Measurements from ENCODE around the gene PTH1R.
A peak's percentile ranks its signal among the peaks of the same experiment; 100 is the strongest.

PTH1R gene

DNA sequence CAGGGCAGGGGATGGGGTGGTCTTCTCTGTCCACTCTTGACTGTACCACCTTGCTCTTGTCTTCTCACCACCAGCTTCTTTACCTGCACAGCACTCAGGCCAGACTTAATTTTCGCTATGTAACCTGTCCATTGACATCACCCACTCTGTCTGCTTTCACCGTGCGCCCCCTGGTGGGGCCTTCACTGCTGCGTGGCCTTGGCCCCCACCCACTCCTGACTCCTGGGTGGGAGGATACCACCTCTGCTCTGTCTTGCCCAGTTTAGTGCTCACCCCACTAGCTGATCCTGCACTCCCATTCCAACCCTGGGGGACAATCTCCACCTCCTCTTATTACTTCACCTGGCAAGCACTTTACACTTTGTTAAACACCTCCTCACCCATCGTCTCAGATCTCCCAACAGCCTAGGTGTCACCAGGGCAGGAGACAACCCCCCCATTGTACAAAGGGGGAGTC, 17.7 kb downstream of the PTH1R start:
- peaks cover 5% of the 10 kb centered on the region for H3K36me3 Mint-ChIP-seq (ENCODE audit: insufficient read depth)
- H3K9me3 Mint-ChIP-seq, result no peaks in the 10 kb centered on the region
- peaks cover 5% of the 10 kb centered on the region for H3K4me1 Mint-ChIP-seq
- DNase-seq (ENCODE audit: low spot score in 2 of 2), result peak; percentile 70 to 72
- ATAC-seq (replicated peaks; ENCODE audit: extremely low read depth, poor library complexity, severe bottlenecking), result peak; percentile 69
- H3K4me3 Mint-ChIP-seq, result no peak overlapping the region
- H3K27me3 Mint-ChIP-seq, result peaks cover 37% of the 10 kb centered on the region
- no peak overlapping the region for H3K27ac Mint-ChIP-seq (ENCODE audit: low read depth)

DNA sequence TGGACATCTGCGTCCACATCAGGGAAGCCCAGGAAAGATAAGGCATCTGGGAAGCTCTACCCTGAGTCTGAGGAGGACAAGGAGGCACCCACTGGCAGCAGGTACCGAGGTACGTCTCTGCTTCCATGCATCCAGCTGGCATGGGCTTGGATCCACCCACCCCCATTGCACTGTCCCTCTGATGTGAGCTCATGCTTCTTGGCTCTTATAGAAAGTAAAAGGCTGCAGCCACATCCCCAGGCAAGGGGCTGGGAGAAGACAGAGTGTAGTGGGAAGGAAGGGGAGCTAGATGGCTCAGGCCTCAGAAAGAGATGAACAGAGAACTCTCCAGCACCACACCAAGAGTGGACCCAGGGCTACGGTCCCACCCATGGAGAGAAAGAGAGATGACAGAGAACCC, 18.2 kb downstream of the PTH1R start:
- H3K36me3 Mint-ChIP-seq (ENCODE audit: insufficient read depth), result peaks cover 5% of the 10 kb centered on the region
- no peak overlapping the region for H3K27ac Mint-ChIP-seq (ENCODE audit: low read depth)
- H3K27me3 Mint-ChIP-seq, result peaks cover 32% of the 10 kb centered on the region

DNA sequence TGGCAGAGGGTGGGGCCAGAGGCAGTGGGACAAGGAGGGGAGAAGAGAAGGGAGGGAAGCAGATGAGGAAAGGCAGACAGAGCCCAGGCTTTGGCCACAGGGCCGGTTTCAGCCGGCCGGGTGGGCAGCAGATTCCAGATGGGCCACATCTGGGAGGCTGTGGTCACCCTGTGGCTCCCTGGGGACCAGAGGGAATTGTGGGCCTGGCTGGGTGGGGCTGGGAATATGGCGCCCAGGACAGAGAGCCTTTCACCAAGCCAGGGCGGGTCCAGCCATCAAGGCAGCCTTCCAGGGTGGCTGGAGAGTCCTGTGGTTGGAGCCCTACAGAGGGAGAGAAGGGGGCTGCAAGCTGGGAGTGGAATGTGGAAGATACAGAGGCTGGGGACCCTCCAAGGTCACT, 18.9 kb downstream of the PTH1R start:
- ATAC-seq (replicated peaks; ENCODE audit: extremely low read depth, poor library complexity, severe bottlenecking) (no peak), DNase-seq (ENCODE audit: low spot score in 2 of 2) (no peak)
- Mint-ChIP-seq H3K36me3 (ENCODE audit: insufficient read depth) (peaks cover 5% of the 10 kb centered on the region), H3K4me1 (peaks cover 5% of the 10 kb centered on the region), H3K27ac (ENCODE audit: low read depth) (no peak overlapping the region), H3K27me3 (peaks cover 25% of the 10 kb centered on the region), H3K4me3 (no peak overlapping the region), H3K9me3 (no peaks in the 10 kb centered on the region)

More for the DNA sequence above, 18.2 kb downstream of the PTH1R start:
- Mint-ChIP-seq H3K4me3 (no peak overlapping the region), H3K9me3 (no peaks in the 10 kb centered on the region), H3K4me1 (peaks cover 5% of the 10 kb centered on the region)
- ATAC-seq (replicated peaks; ENCODE audit: extremely low read depth, poor library complexity, severe bottlenecking) (no peak), DNase-seq (ENCODE audit: low spot score in 2 of 2) (no peak)

DNA sequence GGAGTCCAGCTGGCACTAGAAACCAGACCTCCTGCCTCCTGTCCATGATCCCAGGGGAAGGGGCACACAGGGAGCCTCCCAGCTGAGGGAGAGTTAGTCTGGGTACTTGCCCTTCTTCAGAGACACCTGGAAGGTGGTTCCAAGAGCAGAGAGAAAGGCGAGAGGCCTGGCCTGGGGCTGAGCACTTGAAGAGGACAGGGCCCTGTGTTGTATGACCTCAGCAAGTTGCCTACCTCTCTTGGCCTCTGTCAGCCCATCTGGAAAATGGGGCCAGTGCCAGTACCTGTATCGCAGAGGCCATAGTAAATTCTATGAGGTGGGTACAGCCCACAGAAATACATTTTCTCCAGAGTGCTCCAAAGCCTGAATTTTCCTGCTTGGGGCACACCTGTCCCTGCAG, 19.5 kb downstream of the PTH1R start:
- H3K9me3 Mint-ChIP-seq, result no peaks in the 10 kb centered on the region
- peaks cover 5% of the 10 kb centered on the region for H3K4me1 Mint-ChIP-seq
- peaks cover 19% of the 10 kb centered on the region for H3K27me3 Mint-ChIP-seq
- H3K36me3 Mint-ChIP-seq (ENCODE audit: insufficient read depth), result peaks cover 5% of the 10 kb centered on the region
- no peak for ATAC-seq (replicated peaks; ENCODE audit: extremely low read depth, poor library complexity, severe bottlenecking)
- H3K27ac Mint-ChIP-seq (ENCODE audit: low read depth), result no peak overlapping the region
- H3K4me3 Mint-ChIP-seq, result no peak overlapping the region
- no peak for DNase-seq (ENCODE audit: low spot score in 2 of 2)

DNA sequence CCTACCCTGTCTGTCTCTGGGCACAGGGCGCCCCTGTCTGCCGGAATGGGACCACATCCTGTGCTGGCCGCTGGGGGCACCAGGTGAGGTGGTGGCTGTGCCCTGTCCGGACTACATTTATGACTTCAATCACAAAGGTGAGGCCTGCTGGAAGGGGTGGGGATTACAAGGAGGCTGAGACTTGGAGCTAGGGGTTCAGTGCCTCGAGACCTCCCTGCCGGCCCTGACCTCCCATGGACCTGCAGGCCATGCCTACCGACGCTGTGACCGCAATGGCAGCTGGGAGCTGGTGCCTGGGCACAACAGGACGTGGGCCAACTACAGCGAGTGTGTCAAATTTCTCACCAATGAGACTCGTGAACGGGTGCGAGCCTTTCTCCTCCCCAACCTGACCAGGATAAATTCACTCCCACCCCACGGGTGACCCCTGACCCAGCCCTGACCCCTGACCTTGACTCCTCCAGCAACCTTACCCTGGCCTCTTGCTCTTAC, 20.4 kb downstream of the PTH1R start:
- H3K36me3 Mint-ChIP-seq (ENCODE audit: insufficient read depth), result peaks cover 5% of the 10 kb centered on the region
- ATAC-seq (replicated peaks; ENCODE audit: extremely low read depth, poor library complexity, severe bottlenecking), result no peak
- no peak overlapping the region for H3K4me3 Mint-ChIP-seq
- no peak overlapping the region for H3K27ac Mint-ChIP-seq (ENCODE audit: low read depth)
- H3K4me1 Mint-ChIP-seq, result peaks cover 5% of the 10 kb centered on the region
- H3K9me3 Mint-ChIP-seq, result no peaks in the 10 kb centered on the region
- no peak for DNase-seq (ENCODE audit: low spot score in 2 of 2)
- peaks cover 14% of the 10 kb centered on the region for H3K27me3 Mint-ChIP-seq

DNA sequence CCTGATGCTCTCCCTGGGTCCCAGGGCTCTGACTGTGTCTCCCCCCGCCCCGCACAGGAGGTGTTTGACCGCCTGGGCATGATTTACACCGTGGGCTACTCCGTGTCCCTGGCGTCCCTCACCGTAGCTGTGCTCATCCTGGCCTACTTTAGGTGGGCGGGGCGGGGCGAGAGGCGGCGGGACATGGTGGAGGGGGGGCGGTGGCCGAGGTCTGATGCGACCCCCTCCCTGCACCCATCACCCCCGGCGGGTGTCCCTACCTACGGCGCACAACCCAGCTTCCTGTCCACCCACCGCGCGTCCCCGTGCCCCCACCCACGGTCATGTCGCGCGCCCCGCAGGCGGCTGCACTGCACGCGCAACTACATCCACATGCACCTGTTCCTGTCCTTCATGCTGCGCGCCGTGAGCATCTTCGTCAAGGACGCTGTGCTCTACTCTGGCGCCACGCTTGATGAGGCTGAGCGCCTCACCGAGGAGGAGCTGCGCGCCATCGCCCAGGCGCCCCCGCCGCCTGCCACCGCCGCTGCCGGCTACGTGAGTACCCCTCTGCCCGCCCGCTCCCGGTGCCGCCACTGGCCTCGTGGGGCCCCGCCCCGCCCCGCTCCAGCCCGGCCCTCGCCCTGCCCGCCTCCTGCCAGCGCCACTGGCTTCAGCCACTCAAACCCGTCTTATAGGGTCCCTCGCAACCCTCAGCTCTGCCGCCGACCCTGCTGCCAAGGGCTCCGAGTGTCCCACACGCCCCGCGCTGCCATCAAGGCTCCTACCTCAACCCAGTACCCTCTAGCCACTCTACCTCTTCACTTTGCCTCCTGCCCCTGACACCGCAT, 21.0 kb downstream of the PTH1R start:
- no peak overlapping the region for H3K4me3 Mint-ChIP-seq
- H3K27me3 Mint-ChIP-seq, result peaks cover 7% of the 10 kb centered on the region
- no peak for ATAC-seq (replicated peaks; ENCODE audit: extremely low read depth, poor library complexity, severe bottlenecking)
- H3K4me1 Mint-ChIP-seq, result peaks cover 5% of the 10 kb centered on the region
- peaks cover 5% of the 10 kb centered on the region for H3K36me3 Mint-ChIP-seq (ENCODE audit: insufficient read depth)
- DNase-seq (ENCODE audit: low spot score in 2 of 2), result no peak
- H3K9me3 Mint-ChIP-seq, result no peaks in the 10 kb centered on the region
- no peak overlapping the region for H3K27ac Mint-ChIP-seq (ENCODE audit: low read depth)

DNA sequence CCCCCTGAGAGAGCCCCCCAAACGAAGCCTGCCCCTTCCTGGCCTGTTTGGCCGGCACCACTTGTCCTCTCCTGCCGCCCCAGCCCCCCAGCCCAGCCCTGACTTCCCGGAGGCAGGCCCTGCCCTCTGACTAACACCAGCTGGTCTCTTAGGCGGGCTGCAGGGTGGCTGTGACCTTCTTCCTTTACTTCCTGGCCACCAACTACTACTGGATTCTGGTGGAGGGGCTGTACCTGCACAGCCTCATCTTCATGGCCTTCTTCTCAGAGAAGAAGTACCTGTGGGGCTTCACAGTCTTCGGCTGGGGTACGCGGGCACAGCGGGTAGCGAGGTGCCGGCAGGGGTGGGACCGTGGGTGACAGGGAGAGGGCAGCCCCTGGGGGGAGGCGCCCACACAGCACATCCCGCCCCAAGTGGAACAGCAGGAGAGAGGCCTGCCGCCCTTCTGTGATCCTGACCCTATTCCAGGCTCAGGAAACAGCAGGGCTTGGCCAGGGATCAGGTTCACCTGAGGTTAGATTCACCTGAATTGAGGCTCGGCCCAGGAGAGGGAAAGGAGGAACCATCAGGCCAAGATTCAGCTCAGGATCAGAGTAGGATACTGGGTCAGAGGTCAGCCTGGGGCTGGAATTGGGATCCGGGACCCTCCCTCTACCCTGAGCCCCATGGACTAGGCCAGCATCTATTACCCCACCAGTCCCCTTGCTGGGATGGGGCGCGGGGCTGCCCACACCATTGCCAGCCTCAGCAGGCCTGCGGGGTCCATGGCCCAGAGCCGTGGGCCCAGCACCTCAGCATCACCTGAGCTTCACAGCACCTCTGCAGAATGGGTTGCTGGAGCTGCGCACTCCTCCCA, 21.9 kb downstream of the PTH1R start:
- H3K9me3 Mint-ChIP-seq, result no peaks in the 10 kb centered on the region
- H3K27me3 Mint-ChIP-seq, result no peaks in the 10 kb centered on the region
- DNase-seq (ENCODE audit: low spot score in 2 of 2) (no peak), ATAC-seq (replicated peaks; ENCODE audit: extremely low read depth, poor library complexity, severe bottlenecking) (no peak)
- H3K27ac Mint-ChIP-seq (ENCODE audit: low read depth), result no peak overlapping the region
- H3K4me3 Mint-ChIP-seq, result no peak overlapping the region
- peaks cover 5% of the 10 kb centered on the region for H3K4me1 Mint-ChIP-seq
- peaks cover 5% of the 10 kb centered on the region for H3K36me3 Mint-ChIP-seq (ENCODE audit: insufficient read depth)

DNA sequence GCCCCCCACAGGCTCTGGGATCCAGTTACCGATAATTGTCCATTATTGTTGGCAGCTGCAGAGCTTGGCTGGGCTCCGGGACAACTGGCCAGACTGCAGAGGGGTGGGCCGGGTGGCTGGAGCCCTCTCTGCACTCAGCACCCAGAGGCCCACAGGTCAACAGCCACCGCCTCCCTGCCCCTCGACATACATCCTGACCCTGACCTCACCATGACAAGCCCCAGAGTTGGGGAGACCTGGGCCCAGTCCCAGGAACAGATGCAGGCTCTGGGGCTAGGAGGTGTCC, 22.4 kb downstream of the PTH1R start:
- no peak for ATAC-seq (replicated peaks; ENCODE audit: extremely low read depth, poor library complexity, severe bottlenecking)
- no peaks in the 10 kb centered on the region for H3K27me3 Mint-ChIP-seq
- no peaks in the 10 kb centered on the region for H3K9me3 Mint-ChIP-seq
- no peak for DNase-seq (ENCODE audit: low spot score in 2 of 2)
- H3K36me3 Mint-ChIP-seq (ENCODE audit: insufficient read depth), result peaks cover 3% of the 10 kb centered on the region
- H3K27ac Mint-ChIP-seq (ENCODE audit: low read depth), result no peak overlapping the region
- peaks cover 5% of the 10 kb centered on the region for H3K4me1 Mint-ChIP-seq
- H3K4me3 Mint-ChIP-seq, result no peak overlapping the region

DNA sequence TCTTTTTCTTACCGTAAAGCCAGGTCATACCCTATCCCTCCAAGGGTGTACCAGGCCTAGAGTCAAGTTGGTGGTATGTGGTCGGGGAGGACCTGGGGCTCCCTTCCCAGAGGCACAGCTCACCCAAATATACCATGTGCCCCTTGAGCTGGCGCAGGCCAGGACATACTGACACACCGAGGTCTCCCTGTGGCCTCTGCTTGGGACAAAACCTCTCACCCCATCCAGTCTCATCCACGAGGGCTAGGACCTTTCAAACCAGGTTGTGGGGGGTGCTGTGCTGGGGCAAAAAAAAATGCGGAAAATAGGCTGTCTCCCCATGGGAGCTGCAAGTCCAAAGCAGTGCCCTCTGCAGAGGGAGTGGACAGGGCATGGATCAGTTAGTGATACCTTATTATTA, 22.8 kb downstream of the PTH1R start:
- no peak for DNase-seq (ENCODE audit: low spot score in 2 of 2)
- ATAC-seq (replicated peaks; ENCODE audit: extremely low read depth, poor library complexity, severe bottlenecking), result no peak
- H3K4me3 Mint-ChIP-seq, result no peak overlapping the region
- no peak overlapping the region for H3K27ac Mint-ChIP-seq (ENCODE audit: low read depth)
- peaks cover 2% of the 10 kb centered on the region for H3K4me1 Mint-ChIP-seq
- no peaks in the 10 kb centered on the region for H3K9me3 Mint-ChIP-seq
- H3K36me3 Mint-ChIP-seq (ENCODE audit: insufficient read depth), result peaks cover 3% of the 10 kb centered on the region
- no peaks in the 10 kb centered on the region for H3K27me3 Mint-ChIP-seq

DNA sequence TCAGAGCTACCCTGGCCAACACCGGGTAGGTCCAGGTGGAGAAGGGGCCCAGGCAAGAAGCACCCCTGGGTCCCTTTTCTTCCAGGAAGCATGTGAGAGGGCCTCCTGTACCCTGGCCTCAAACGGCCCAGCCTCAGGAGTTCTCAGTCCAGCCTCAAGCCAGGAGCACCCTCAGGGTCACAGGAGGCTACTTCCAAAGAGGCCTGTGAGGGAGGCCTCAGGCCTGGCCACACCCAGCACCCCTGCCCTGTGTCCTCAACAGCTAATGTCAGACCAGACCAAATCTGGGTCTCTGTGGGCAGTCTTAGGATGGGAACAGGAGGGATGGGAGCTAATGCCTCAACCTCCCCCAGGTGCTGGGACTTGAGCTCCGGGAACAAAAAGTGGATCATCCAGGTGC, 23.5 kb downstream of the PTH1R start:
- no peaks in the 10 kb centered on the region for H3K9me3 Mint-ChIP-seq
- ATAC-seq (replicated peaks; ENCODE audit: extremely low read depth, poor library complexity, severe bottlenecking) (no peak), DNase-seq (ENCODE audit: low spot score in 2 of 2) (no peak)
- H3K36me3 Mint-ChIP-seq (ENCODE audit: insufficient read depth), result peaks cover 3% of the 10 kb centered on the region
- H3K27ac Mint-ChIP-seq (ENCODE audit: low read depth), result no peak overlapping the region
- no peaks in the 10 kb centered on the region for H3K27me3 Mint-ChIP-seq
- H3K4me1 Mint-ChIP-seq, result no peaks in the 10 kb centered on the region
- no peak overlapping the region for H3K4me3 Mint-ChIP-seq

DNA sequence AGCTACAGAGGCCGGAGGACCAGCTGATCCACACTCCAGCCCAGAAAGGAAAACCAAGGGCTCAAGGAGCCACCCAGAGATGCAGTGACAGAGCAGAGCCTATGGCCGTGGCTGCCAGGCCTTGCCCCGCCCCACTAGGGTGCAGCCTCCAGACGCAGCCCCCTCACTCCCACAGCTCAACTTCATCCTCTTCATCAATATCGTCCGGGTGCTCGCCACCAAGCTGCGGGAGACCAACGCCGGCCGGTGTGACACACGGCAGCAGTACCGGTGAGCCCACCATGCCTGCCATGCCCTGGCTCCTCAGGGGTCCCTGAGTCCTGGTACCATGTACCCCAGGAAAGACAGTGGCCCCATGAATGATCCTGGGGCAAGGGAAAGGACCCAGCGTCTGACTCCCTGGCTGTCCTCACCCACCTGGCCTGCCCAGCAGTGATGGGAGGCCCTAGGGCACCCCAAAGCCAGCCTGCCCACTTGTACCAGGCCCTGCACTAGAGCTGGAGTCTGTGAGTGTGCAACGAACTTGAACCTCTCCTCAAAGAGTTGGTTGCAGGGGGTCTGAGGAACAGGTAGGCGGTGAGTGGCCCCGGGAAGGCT, 24.2 kb downstream of the PTH1R start:
- Mint-ChIP-seq H3K36me3 (ENCODE audit: insufficient read depth) (peaks cover 3% of the 10 kb centered on the region), H3K4me1 (no peaks in the 10 kb centered on the region), H3K9me3 (no peaks in the 10 kb centered on the region), H3K27ac (ENCODE audit: low read depth) (no peak overlapping the region), H3K27me3 (no peaks in the 10 kb centered on the region), H3K4me3 (no peak overlapping the region)
- no peak for DNase-seq (ENCODE audit: low spot score in 2 of 2)
- ATAC-seq (replicated peaks; ENCODE audit: extremely low read depth, poor library complexity, severe bottlenecking), result no peak

DNA sequence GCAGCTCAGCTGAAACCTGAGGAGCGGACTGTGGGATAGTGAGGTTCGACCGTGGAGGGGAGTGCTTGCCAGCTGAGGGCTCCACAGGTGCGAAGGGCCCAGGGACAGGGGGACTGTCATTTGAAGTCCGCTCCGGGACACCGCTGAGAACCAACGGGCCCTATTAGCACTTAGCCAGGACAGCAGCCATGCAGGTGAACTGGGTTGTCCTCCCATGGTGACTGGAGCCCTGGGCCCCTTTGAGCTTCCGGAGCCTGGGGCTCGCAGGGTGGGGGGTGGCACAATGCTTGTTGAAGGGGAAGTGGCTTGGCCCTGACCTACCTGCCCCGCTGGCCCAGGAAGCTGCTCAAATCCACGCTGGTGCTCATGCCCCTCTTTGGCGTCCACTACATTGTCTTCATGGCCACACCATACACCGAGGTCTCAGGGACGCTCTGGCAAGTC, 24.7 kb downstream of the PTH1R start:
- Mint-ChIP-seq H3K4me3 (no peak overlapping the region), H3K27ac (ENCODE audit: low read depth) (no peak overlapping the region), H3K4me1 (no peaks in the 10 kb centered on the region), H3K27me3 (no peaks in the 10 kb centered on the region), H3K36me3 (ENCODE audit: insufficient read depth) (peaks cover 2% of the 10 kb centered on the region), H3K9me3 (no peaks in the 10 kb centered on the region)
- DNase-seq (ENCODE audit: low spot score in 2 of 2), result no peak
- ATAC-seq (replicated peaks; ENCODE audit: extremely low read depth, poor library complexity, severe bottlenecking), result no peak

Measured in central memory CD8-positive, alpha-beta T cell (primary cell).